MCF 10A (cell line): ENCODE measurements around the gene TATDN2. TPM values are rescaled to one million over a fixed set of nuclear protein-coding genes. Genes with fewer than 3 reads are reported as not detected.
"Not testable (repeated sequence)": the region's sequence is repeated elsewhere in the genome, so short reads cannot be mapped to it uniquely, and the experiment has no call there.

ENCODE experiments used
- BruUV-seq: library from RNA; stranded (reverse); fragments of 400-500 nt; replicated peaks from 2 replicates; lab custom pipeline; 2021; lab: Mats Ljungman, UMichigan
- CTCF ChIA-PET: fragments of 300-600 bp; sonication (Branson Sonifier 250); formaldehyde crosslinking; extraction: SDS; loops from one replicate; lab custom pipeline; 2021; ENCODE audit warnings: antibody characterized with exemption, inconsistent platforms; lab: Yijun Ruan, JAX
- POLR2A ChIA-PET: fragments of 300-600, 350-650 bp; sonication (Branson Sonifier 250); formaldehyde crosslinking; extraction: SDS; loops from one replicate; lab custom pipeline; 2020; ENCODE audit warnings: antibody characterized with exemption, inconsistent platforms; lab: Yijun Ruan, JAX
- DNase-seq: peaks from one replicate; pipeline ENCODE4 v3.0.0-alpha.2; 2018; ENCODE audit not compliant: unreplicated experiment
- H3K27ac Mint-ChIP-seq: one replicate; pipeline ENCODE4 v1.8.0; 2022; ENCODE audit warnings: mild to moderate bottlenecking, low read depth, mixed read lengths; ENCODE audit not compliant: unreplicated experiment
- H3K27me3 Mint-ChIP-seq: one replicate; pipeline ENCODE4 v1.8.0; 2022; ENCODE audit warnings: mixed read lengths; ENCODE audit not compliant: insufficient read depth, unreplicated experiment
- H3K36me3 Mint-ChIP-seq: one replicate; pipeline ENCODE4 v1.8.0; 2022; ENCODE audit warnings: mild to moderate bottlenecking, moderate library complexity, mixed read lengths; ENCODE audit not compliant: insufficient read depth, unreplicated experiment
- H3K4me1 Mint-ChIP-seq: one replicate; pipeline ENCODE4 v1.8.0; 2022; ENCODE audit warnings: mixed read lengths; ENCODE audit not compliant: insufficient read depth, unreplicated experiment
- H3K4me3 Mint-ChIP-seq: one replicate; pipeline ENCODE4 v1.8.0; 2022; ENCODE audit warnings: mild to moderate bottlenecking, moderate library complexity, mixed read lengths; ENCODE audit not compliant: unreplicated experiment
- H3K9me3 Mint-ChIP-seq: one replicate; pipeline ENCODE4 v1.8.0; 2022; ENCODE audit warnings: mixed read lengths; ENCODE audit not compliant: unreplicated experiment
- CTCF ChIP-seq: fragments of 200-600 bp; IDR thresholded peaks from one replicate; pipeline ENCODE4 v1.8.0; 2022; ENCODE audit warnings: antibody characterized with exemption, mild to moderate bottlenecking; ENCODE audit not compliant: unreplicated experiment
- intact Hi-C: fragments of 100-400 bp; cut with micrococcal nuclease; formaldehyde crosslinking; loops from 2 replicates; pipeline ENCODE4 v1.14.1; 2022
- total RNA-seq: library from RNA; stranded (reverse); gene quantifications from 2 replicates; pipeline ENCODE4 v1.2.3, GENCODE V29; 2022

Gene TATDN2
- total RNA-seq, 1 experiment from 2014 or later = 25.9 TPM

DNA sequence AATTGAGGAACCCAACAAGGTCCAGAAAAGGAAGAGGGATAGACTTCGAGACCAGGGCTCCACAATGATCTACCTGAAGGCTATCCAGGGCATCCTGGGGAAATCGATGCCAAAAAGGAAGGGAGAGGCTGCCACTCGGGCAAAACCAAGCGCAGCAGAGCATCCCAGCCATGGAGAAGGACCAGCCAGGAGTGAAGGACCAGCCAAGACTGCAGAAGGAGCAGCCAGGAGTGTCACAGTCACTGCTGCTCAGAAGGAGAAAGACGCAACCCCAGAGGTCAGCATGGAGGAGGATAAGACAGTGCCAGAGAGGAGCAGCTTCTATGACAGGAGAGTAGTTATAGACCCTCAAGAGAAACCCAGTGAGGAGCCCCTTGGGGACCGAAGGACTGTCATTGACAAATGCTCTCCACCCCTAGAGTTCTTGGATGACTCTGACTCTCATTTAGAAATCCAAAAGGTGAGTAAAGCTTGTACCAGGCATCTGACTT, 12.0 kb downstream of the TATDN2 start:
- peaks cover 85% of the 10 kb centered on the region for H3K36me3 Mint-ChIP-seq
- H3K27me3 Mint-ChIP-seq = no peaks in the 10 kb centered on the region
- intact Hi-C loops = no loop called here
- no peak overlapping the region for H3K4me3 Mint-ChIP-seq
- no peak overlapping the region for H3K27ac Mint-ChIP-seq
- TF ChIP-seq CTCF = no peak
- no TSS peak for BruUV-seq
- no peaks in the 10 kb centered on the region for H3K9me3 Mint-ChIP-seq
- peaks cover 12% of the 10 kb centered on the region for H3K4me1 Mint-ChIP-seq
- CTCF ChIA-PET = no interaction called here
- POLR2A ChIA-PET = interaction anchor here (1.2 to 3.1 kb wide), 2 partner anchors 12 to 318 kb away, joined by 3 to 11 read pairs; partner anchors contain the start of gene TATDN2
- DNase-seq = no peak

GRCh38 chr3:10262027-10262426, 13.8 kb downstream of the TATDN2 start:
- CTCF ChIA-PET = interaction anchor here (0.6 to 1.2 kb wide), 4 partner anchors 12 to 241 kb away, joined by 3 read pairs; no protein-coding TSS in a partner anchor
- DNase-seq = no peak
- BruUV-seq = no TSS peak
- intact Hi-C loops = no loop called here
- H3K36me3 Mint-ChIP-seq = peaks cover 89% of the 10 kb centered on the region
- no peaks in the 10 kb centered on the region for H3K27me3 Mint-ChIP-seq
- peak overlapping the region; percentile 28 for H3K27ac Mint-ChIP-seq
- POLR2A ChIA-PET = interaction anchor here (0.6 to 3.6 kb wide), 3 partner anchors 13 to 512 kb away, joined by 3 to 12 read pairs (median 6); partner anchors contain the start of gene TATDN2
- peaks cover 12% of the 10 kb centered on the region for H3K4me1 Mint-ChIP-seq
- no peaks in the 10 kb centered on the region for H3K9me3 Mint-ChIP-seq
- no peak for TF ChIP-seq CTCF
- H3K4me3 Mint-ChIP-seq = no peak overlapping the region

- BruUV-seq = no TSS peak
- TF ChIP-seq CTCF = peak; percentile 16
- intact Hi-C loops = no loop called here
- H3K4me3 Mint-ChIP-seq = no peak overlapping the region
- DNase-seq = peak; percentile 38
- no peaks in the 10 kb centered on the region for H3K9me3 Mint-ChIP-seq
- H3K27ac Mint-ChIP-seq = peak overlapping the region; percentile 49
- H3K27me3 Mint-ChIP-seq = no peaks in the 10 kb centered on the region
- peaks cover 12% of the 10 kb centered on the region for H3K4me1 Mint-ChIP-seq
- POLR2A ChIA-PET = interaction anchor here (3.6 kb wide), 1 partner anchor 15 kb away, joined by 12 read pairs; the partner anchor contains the start of gene TATDN2
- peaks cover 90% of the 10 kb centered on the region for H3K36me3 Mint-ChIP-seq
- CTCF ChIA-PET = interaction anchor here (0.6 to 1.1 kb wide), 6 partner anchors 9 to 80 kb away, joined by 3 to 4 read pairs (median 4); no protein-coding TSS in a partner anchor
Measured at GRCh38 chr3:10263646-10264363, 15.5 kb downstream of the TATDN2 start.

- DNase-seq = no peak
- Mint-ChIP-seq H3K36me3 (peaks cover 85% of the 10 kb centered on the region), H3K27ac (no peak overlapping the region), H3K9me3 (no peaks in the 10 kb centered on the region), H3K27me3 (no peaks in the 10 kb centered on the region), H3K4me1 (peaks cover 12% of the 10 kb centered on the region), H3K4me3 (no peak overlapping the region)
- ChIA-PET CTCF (interaction anchor here (0.5 to 1.1 kb wide), 2 partner anchors 27 to 550 kb away, joined by 3 read pairs; partner anchors contain the start of gene GHRL), POLR2A (no interaction called here)
- BruUV-seq = no TSS peak
- intact Hi-C loops = no loop called here
- TF ChIP-seq CTCF = no peak
Measured at GRCh38 chr3:10265833-10266232, 17.6 kb downstream of the TATDN2 start.

DNA sequence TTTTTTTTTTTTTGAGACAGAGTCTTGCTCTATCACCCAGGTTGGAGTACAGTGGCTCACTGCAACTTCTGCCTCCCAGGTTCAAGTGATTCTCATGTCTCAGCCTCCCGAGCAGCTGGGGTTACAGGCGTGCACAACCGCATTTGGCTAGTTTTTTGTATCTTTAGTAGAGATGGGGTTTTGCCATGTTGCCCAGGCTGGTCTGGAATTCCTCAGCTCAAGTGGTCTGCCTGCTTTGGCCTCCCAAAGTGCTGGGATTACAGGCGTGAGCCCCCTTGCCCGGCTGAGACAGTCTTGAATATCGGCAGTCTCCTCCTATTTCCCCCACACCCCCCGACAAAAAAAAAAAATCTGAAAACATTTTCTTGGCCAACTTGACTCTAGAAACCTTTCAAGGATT, 18.7 kb downstream of the TATDN2 start:
- BruUV-seq, H3K4me3 Mint-ChIP-seq, H3K27me3 Mint-ChIP-seq, H3K9me3 Mint-ChIP-seq, POLR2A ChIA-PET, intact Hi-C loops, DNase-seq, H3K27ac Mint-ChIP-seq: not testable (repeated sequence)
- Mint-ChIP-seq H3K36me3 (peaks cover 85% of the 10 kb centered on the region), H3K4me1 (peaks cover 12% of the 10 kb centered on the region)
- CTCF ChIA-PET = interaction anchor here (0.7 kb wide), 1 partner anchor 1169 kb away, joined by 4 read pairs; no protein-coding TSS in a partner anchor
